ENCODE results near the gene RNFT1. TPM values are rescaled to one million over a fixed set of nuclear protein-coding genes. Genes with fewer than 3 reads are reported as not detected.
"Not testable (repeated sequence)": the region's sequence is repeated elsewhere in the genome, so short reads cannot be mapped to it uniquely, and the experiment has no call there.

The RNFT1 gene
- total RNA-seq, 1 donor from 2014 or later, result 18.0 TPM

DNA sequence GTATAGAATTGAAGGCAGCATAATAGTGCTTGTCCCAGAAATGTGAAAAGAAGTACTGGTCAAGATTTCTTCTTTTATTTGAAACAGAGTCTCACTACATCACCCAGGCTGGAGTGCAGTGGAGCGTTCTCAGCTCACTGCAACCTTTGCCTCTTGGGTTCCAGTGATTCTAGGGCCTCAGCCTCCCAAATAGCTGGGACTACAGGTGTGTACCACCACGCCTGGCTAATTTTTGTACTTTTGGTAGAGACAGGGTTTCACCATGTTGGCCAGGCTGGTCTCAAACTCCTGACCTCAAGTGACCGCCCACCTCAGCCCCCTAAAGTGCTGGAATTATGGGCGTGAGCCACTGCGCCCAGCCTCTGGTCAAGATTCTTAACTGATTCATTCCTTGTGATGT is 43.9 kb downstream of the RNFT1 start:
- DNase-seq (ENCODE audit: low read depth); H3K9me3 Mint-ChIP-seq (ENCODE audit: unreplicated experiment); H3K27me3 ChIP-seq (ENCODE audit: insufficient read depth, low read length); H3K4me1 ChIP-seq (ENCODE audit: insufficient read depth, low read length); H2AFZ ChIP-seq (ENCODE audit: low read depth, low read length); H3K27ac ChIP-seq (ENCODE audit: low read depth, low read length); H3K4me3 Mint-ChIP-seq (ENCODE audit: unreplicated experiment); FAIRE-seq; H3K9me3 ChIP-seq (ENCODE audit: insufficient read depth, low read depth, low read length); H4K20me1 ChIP-seq (ENCODE audit: insufficient read depth, low read length); H3K27me3 Mint-ChIP-seq (ENCODE audit: low read depth, unreplicated experiment); H3K4me1 Mint-ChIP-seq (ENCODE audit: low read depth, unreplicated experiment); H3K4me2 ChIP-seq (ENCODE audit: low read length); H3K9ac ChIP-seq (ENCODE audit: low read length); H3K79me2 ChIP-seq (ENCODE audit: insufficient read depth, low read length); H3K27ac Mint-ChIP-seq (ENCODE audit: unreplicated experiment); H3K4me3 ChIP-seq (ENCODE audit: insufficient read depth, low read depth, low read length): not testable (repeated sequence)
- H3K36me3 ChIP-seq (ENCODE audit: insufficient read depth, low read length), result peaks cover 10% of the 10 kb centered on the region
- H3K36me3 Mint-ChIP-seq (ENCODE audit: low read depth, unreplicated experiment), result peaks cover 16% of the 10 kb centered on the region

DNA sequence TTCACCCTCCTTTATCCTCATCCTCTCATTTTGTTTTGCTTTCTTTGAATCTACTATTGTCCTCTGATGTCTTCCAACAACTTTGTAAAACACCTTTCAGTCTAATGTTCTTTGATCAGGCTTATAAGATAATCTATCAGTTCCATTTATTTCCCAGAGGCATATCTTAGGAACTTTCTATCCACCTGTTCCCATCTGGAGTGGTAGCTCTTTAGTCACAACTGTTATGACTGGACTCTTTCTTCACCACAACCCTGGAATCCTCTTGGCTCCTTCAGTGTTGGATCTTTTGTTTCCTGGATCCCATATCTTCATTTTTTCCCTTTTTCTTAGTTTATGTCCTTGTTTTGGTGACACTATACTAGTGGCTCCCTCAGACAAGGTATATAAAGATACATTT is 48.1 kb downstream of the RNFT1 start:
- FAIRE-seq, result no peak
- Mint-ChIP-seq H3K36me3 (ENCODE audit: low read depth, unreplicated experiment) (peaks cover 15% of the 10 kb centered on the region), H3K4me1 (ENCODE audit: low read depth, unreplicated experiment) (no peaks in the 10 kb centered on the region), H3K27me3 (ENCODE audit: low read depth, unreplicated experiment) (no peaks in the 10 kb centered on the region), H3K27ac (ENCODE audit: unreplicated experiment) (no peak overlapping the region), H3K4me3 (ENCODE audit: unreplicated experiment) (no peak overlapping the region), H3K9me3 (ENCODE audit: unreplicated experiment) (no peaks in the 10 kb centered on the region)
- no peak overlapping the region for H3K27ac ChIP-seq (ENCODE audit: low read depth, low read length)
- H2AFZ ChIP-seq (ENCODE audit: low read depth, low read length), result no peak overlapping the region
- no peaks in the 10 kb centered on the region for H3K4me1 ChIP-seq (ENCODE audit: insufficient read depth, low read length)
- H3K9me3 ChIP-seq (ENCODE audit: insufficient read depth, low read depth, low read length), result no peaks in the 10 kb centered on the region
- TF ChIP-seq, protein P1, sequence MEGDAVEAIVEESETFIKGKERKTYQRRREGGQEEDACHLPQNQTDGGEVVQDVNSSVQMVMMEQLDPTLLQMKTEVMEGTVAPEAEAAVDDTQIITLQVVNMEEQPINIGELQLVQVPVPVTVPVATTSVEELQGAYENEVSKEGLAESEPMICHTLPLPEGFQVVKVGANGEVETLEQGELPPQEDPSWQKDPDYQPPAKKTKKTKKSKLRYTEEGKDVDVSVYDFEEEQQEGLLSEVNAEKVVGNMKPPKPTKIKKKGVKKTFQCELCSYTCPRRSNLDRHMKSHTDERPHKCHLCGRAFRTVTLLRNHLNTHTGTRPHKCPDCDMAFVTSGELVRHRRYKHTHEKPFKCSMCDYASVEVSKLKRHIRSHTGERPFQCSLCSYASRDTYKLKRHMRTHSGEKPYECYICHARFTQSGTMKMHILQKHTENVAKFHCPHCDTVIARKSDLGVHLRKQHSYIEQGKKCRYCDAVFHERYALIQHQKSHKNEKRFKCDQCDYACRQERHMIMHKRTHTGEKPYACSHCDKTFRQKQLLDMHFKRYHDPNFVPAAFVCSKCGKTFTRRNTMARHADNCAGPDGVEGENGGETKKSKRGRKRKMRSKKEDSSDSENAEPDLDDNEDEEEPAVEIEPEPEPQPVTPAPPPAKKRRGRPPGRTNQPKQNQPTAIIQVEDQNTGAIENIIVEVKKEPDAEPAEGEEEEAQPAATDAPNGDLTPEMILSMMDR (IDR thresholded peaks at IDR 0.05; ENCODE audit: insufficient read depth, low read depth, low read length), result no peak
- no peak for TF ChIP-seq EZH2 (IDR thresholded peaks at IDR 0.05; ENCODE audit: insufficient read depth, low read length)
- no peaks in the 10 kb centered on the region for H4K20me1 ChIP-seq (ENCODE audit: insufficient read depth, low read length)
- no peaks in the 10 kb centered on the region for H3K27me3 ChIP-seq (ENCODE audit: insufficient read depth, low read length)
- H3K9ac ChIP-seq (ENCODE audit: low read length), result no peak overlapping the region
- peaks cover 17% of the 10 kb centered on the region for H3K36me3 ChIP-seq (ENCODE audit: insufficient read depth, low read length)
- H3K79me2 ChIP-seq (ENCODE audit: insufficient read depth, low read length), result no peaks in the 10 kb centered on the region
- DNase-seq (ENCODE audit: low read depth), result no peak
- no peak overlapping the region for H3K4me3 ChIP-seq (ENCODE audit: insufficient read depth, low read depth, low read length)
- no peak overlapping the region for H3K4me2 ChIP-seq (ENCODE audit: low read length)

DNA sequence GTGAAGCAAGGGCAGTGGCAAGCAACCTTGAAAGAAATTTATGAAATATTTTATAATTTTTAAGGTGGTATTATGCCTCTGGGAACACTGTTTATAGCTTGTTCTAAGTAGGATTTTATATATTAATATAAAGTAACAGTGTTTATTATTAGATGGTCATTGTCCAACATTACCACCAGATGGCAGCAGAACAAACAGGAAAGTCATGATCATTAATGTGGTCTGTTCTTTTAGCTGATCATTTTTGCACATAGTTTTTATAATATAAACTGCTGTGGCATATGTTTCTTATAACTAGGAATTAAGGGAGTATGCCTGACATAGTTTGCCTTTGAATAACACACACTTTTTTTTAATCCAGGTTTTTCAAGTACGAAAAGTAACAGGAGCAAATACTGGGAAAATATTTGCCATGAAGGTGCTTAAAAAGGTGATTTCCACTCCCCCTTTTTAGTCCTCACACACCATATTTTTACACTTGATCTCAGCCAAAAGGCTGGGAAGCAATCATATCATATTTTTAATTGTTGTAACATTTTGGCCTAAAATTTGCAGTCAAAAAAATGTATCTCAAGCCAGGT is 50.2 kb downstream of the RNFT1 start:
- no peaks in the 10 kb centered on the region for H3K9me3 ChIP-seq (ENCODE audit: insufficient read depth, low read depth, low read length)
- H4K20me1 ChIP-seq (ENCODE audit: insufficient read depth, low read length), result no peaks in the 10 kb centered on the region
- no peaks in the 10 kb centered on the region for H3K4me1 ChIP-seq (ENCODE audit: insufficient read depth, low read length)
- H2AFZ ChIP-seq (ENCODE audit: low read depth, low read length), result no peak overlapping the region
- H3K9ac ChIP-seq (ENCODE audit: low read length), result no peak overlapping the region
- no peaks in the 10 kb centered on the region for H3K9me3 Mint-ChIP-seq (ENCODE audit: unreplicated experiment)
- H3K79me2 ChIP-seq (ENCODE audit: insufficient read depth, low read length), result no peaks in the 10 kb centered on the region
- H3K4me3 Mint-ChIP-seq (ENCODE audit: unreplicated experiment), result no peak overlapping the region
- H3K27ac ChIP-seq (ENCODE audit: low read depth, low read length), result no peak overlapping the region
- H3K27ac Mint-ChIP-seq (ENCODE audit: unreplicated experiment), result no peak overlapping the region
- peaks cover 11% of the 10 kb centered on the region for H3K36me3 Mint-ChIP-seq (ENCODE audit: low read depth, unreplicated experiment)
- H3K27me3 Mint-ChIP-seq (ENCODE audit: low read depth, unreplicated experiment), result no peaks in the 10 kb centered on the region
- no peak overlapping the region for H3K4me2 ChIP-seq (ENCODE audit: low read length)
- peaks cover 17% of the 10 kb centered on the region for H3K36me3 ChIP-seq (ENCODE audit: insufficient read depth, low read length)
- no peaks in the 10 kb centered on the region for H3K27me3 ChIP-seq (ENCODE audit: insufficient read depth, low read length)
- no peak overlapping the region for H3K4me3 ChIP-seq (ENCODE audit: insufficient read depth, low read depth, low read length)
- TF ChIP-seq, protein P1 (IDR thresholded peaks at IDR 0.05; ENCODE audit: insufficient read depth, low read depth, low read length), result peak; percentile 58
- no peak for TF ChIP-seq EZH2 (IDR thresholded peaks at IDR 0.05; ENCODE audit: insufficient read depth, low read length)
- no peak for FAIRE-seq
- peak; percentile 23 for DNase-seq (ENCODE audit: low read depth)
- peaks cover 2% of the 10 kb centered on the region for H3K4me1 Mint-ChIP-seq (ENCODE audit: low read depth, unreplicated experiment)
